HG02870 (cell line): Measurements from ENCODE around the gene SH3PXD2A.
"Not testable (repeated sequence)": the region's sequence is repeated elsewhere in the genome, so short reads cannot be mapped to it uniquely, and the experiment has no call there.

Experiments
- ATAC-seq: cut with Tn5 transposase; IDR thresholded peaks from one replicate; pipeline ENCODE4 v1.9.1; 2021; ENCODE audit warnings: mild to moderate bottlenecking, moderate library complexity; ENCODE audit not compliant: unreplicated experiment

SH3PXD2A gene

DNA sequence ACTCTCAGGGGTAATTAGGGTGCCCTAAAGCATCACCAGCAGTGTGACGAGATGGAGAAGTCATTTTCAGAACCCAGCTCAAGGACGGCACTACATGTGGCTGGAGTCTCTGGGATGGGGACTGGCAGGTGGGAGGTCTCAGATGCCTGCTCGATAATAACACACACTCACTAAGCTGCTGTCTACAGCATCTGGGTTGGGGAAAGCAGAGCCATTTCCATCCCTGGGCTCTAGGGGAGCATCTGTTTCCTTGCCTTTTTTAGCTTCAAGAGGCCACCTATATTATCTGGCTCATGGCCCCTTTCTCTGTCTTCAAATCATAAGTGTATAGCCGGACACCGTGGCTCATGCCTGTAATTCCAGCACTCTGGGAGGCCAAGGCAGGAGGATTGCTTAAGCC lies 79.6 kb downstream of the SH3PXD2A start:
- no peak for ATAC-seq

DNA sequence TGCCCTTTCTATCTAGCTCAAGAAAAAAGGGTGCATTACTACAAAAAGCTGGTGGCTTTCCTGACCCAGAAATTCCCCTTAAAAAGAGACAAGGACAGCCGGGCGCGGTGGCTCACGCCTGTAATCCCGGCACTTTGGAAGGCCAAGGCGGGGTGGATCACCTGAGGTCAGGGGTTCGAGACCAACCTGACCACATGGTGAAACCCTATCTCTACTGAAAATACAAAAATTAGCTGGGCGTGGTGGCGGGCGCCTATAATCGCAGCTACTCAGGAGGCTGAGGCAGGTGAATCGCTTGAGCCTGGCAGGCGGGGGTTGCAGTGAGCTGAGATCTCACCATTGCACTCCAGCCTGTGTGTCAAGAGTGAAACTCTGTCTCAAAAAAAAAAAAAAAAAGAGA lies 82.5 kb downstream of the SH3PXD2A start:
- not testable (repeated sequence) for ATAC-seq

DNA sequence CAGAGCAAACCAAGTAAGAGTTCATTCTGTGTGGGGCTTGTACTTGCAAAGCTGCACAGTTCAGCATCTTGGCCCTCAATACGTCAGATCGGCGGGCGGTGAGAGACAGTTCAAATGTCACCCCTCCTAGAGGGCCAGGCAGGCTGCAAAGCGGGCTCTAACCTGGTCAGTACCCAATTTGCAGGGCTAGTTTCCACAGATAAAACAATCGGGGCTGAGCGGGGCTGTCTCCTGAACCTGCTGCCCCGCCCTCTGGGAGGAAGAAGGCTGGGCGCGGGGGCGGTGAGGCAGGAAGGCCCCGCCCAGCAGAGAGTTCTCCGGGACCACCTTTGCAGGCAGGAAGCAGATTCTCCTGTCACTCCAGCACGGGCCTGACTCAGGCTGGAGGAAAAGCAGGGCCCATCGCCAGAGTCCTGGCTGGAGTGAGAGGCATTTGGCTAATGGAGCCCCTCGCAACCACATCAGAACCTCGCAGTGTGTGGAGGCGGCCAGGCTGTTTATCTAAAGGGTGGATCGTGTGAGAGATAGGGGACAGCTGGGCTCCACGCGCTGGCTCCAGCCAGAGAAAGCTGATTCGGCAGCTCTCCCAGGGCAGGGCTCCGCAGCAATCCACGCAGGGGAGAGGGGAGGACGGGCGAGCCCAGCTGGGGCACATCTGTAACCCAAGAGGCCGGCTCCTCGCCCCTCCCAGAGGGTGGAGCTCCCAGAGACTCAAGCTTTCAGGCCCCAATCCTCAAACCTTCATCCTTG lies 83.1 kb downstream of the SH3PXD2A start:
- ATAC-seq = peak; percentile 66

DNA sequence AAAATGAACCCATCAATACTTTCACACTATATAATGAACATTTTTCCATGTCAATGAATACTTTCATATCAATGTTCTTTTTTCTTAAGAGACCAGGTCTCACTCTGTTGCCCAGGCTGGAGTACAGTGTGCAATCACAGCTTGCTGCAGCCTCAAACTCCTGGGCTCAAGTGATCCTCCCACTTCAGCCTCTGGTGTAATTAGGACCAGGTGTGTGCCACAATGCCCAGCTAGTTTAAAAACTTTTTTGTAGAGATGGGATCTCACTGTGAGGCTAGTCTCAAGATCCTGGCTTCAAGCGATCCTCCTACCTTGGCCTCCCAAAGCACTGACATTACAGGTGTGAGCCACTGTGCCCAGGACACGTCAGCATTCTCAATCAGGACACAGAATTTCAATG lies 85.2 kb downstream of the SH3PXD2A start:
- ATAC-seq = no peak

DNA sequence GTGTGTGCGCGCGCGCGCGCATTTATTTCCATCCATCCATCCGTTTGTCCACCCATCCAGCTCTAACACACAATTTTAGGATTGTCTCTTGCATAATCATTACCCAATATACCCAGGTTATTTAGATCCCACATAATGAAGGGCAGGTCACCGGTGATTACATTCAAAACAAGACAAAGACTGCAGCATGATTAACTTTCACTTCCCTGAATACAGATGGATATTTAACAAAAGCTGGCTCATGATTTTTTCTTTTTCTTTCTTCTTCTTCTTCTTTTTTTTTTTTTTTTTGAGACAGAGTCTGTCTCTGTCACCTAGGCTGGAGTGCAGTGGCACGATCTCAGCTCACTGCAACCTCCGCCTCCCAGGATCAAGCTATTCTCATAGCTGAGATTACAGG lies 86.2 kb downstream of the SH3PXD2A start:
- no peak for ATAC-seq

DNA sequence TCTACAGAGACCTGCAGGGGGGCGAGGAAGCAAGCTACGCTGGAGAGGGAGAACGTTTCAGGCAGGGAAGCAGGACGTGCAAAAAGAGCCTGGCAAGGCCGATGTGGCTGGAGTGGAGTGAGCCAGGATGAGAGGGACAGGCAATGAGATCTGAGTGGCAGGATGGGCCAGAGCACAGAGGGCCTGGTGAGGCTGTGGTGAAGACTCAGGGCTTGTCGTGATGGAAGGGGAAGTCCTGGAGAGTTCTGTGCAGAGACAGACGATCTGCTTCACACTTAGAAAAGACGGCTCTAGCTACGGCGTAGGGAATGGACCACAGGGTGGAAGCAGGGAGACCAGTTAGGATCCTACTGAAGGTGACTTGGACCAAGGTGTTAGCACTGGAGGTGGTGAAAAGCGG lies 87.0 kb downstream of the SH3PXD2A start:
- ATAC-seq = no peak

DNA sequence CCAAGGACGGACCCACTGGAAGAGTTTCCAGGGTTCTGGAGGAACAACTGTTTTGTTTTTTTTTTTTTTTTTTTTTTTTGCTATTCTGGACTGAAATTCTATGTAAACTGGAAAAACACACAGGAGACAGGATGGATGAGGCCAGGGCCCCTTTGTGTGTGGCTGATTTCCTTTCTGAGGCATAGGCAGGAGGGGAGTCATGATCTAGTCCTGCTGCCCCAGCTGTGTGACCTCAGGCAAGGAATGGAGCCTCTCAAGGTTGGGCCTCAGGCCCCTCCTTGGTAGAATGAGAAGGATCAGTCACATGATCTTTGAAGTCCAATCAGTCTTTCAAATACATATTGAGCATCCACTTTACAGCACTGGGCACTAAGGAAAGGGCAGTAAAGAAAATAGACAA lies 87.6 kb downstream of the SH3PXD2A start:
- no peak for ATAC-seq

DNA sequence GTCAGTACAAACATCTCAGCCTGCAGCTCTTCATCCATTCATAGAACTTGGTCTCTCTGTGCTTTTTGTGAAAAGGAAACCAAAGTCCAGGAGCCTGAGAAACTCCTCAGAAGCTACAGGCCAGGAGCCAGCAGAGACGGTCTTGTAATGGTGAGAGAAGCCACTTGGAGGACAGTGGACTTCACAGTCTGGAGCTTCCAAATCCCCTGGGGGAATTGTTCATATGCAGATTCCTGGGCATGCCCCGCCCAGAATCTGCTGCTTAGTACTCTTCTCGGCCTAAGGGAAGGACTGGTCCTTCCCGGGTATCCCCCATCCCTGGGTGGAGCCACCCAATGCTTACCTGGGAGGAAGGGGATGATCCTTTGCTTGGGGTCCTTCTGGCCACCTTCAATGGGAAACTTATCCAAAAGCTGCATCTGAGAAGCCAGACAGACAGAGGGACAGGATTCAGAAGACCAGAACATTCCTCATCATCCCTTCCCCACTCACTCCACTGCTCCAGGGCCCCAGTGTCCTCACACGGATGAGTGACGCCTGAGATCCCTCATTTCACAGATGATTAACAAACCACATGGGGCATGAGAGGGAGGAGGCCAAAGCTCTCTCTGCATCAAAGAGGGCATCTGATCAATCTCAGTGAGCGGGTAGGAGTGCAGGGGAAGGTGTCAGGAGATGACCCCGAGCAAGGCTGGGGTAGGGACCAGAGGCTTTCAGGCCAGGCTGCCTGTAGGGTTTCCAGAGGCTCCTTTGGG lies 88.4 kb downstream of the SH3PXD2A start:
- no peak for ATAC-seq

DNA sequence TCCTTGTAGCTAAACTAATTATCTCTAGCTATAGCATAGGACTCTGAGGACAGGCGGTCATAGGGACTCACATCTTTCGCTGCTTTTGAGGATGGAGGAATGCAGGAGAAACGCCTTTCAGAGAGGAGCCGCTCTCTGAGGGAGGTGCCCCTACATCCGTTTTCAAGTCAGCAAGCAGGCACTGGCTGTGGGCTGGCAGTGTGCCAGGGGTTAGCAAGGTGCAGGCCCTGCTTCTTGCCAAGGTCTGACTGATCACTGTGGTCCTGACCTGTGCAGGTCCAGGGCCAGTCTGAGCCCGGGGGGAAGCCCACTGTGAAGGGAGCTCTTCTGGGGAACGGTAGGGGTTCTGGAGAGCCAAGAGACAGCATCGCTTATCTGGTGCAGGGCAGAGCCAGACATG lies 89.4 kb downstream of the SH3PXD2A start:
- no peak for ATAC-seq

DNA sequence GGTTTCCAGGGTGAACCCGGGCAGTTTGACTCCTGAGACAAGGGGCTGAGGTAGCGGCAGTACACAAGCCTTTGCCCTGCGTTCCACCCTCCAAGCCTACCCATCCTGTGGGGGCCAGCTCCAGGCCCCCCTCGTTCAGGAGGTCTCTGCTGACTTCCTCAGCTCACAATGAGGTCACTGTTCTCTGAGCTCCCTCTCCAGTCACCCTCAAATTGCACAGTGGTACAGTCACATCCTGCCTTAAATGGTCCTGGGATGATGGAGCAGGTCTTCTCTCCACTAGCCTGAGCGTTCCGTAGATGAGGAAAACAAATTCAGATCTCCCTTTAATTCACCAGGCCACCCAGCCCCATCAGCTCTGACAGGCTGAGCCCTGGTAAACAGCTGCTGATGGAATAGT lies 90.2 kb downstream of the SH3PXD2A start:
- ATAC-seq = no peak

DNA sequence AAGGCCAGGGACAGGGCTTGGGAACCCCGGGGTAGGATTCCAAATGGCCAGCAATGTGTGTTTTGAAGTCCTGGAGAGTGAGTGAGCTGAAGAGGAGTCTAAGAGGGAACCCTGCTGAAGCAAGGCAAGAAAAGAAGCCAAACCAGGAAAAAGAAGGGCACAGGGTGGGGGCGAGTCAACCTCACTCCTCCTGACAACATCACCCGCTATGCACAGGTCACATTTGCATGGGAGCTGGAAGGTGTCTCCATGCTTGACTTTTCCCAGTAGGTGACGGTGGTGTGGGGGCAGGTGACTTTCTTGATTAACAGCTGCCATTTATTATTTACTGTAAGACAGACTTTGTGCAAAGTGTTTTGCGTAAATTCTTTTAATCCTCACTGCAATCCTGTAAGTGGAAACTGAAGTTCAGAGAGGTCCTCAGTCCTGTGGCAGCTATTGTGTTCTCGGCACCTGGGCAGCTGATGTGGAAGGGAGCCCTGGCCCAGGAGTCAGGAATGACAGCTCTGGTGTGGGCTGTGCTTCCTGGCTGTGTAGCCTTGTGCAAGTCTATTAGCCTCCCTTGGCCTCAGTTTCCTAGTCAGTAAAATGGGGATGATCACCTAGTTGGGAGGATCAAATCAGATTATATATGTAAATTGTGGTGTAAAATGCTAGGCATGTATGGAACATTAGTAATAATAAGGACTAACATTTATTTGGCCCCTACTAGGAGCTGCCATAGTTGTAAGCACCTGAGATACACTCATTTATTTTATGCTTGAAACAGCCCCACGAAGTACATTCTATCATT lies 90.9 kb downstream of the SH3PXD2A start:
- no peak for ATAC-seq

DNA sequence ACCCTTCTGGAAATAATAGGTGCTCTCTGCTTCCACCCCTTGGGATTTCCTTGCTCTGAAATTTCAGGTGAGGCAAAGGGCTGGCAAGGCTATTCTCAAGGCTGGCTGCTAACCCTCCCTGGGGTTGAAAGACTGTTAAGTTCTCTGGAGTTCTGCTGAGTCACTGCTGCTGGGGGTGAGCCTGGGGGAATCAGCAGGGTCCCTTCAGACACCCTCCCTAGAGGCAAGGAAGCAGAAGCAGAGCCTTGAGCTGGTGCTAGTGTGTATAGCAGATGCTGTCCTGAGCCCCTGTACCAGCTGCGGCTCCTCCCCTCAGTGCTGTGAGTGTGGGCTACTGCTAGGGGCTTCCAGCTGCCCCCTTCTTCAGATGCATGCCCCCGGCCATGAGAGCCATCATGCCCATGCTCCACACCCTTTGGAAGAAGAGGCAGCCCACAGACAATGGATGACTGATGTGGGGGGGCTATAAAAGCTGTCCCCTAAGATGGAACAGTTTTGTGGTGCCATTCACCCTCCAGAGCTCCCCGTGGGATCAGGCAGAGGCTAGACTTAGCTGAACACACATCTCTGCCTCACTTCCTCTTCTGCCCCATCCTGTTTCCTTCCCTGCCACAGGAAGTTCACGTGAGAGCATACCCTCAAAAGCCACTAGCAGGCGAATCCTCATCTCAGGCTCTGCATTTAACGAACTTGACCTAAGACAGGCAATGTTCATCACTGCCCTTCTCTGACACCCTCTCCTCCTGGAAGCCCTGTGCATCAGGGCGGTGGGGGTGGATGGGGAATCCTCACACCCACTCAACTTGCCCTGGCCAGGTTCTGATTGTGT lies 91.8 kb downstream of the SH3PXD2A start:
- ATAC-seq = no peak

DNA sequence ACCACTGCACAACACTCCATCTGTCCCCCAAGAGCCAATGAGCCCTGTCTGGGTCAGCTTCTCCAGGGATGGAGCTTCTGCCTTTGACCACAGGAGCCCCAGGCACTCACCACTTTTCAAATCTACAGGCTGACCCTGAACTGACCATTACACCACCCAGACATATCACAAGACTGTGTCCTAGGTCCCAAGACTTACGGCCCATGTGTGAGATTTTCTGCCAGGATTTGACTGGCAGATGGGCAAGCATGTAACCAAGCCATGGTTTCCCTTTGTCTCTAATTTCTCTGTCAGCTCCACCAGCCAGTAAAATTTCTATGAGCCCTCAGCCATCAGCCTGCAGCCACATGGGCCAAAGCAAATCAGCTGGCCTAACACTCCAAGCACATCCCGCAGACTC lies 92.5 kb downstream of the SH3PXD2A start:
- ATAC-seq = no peak

DNA sequence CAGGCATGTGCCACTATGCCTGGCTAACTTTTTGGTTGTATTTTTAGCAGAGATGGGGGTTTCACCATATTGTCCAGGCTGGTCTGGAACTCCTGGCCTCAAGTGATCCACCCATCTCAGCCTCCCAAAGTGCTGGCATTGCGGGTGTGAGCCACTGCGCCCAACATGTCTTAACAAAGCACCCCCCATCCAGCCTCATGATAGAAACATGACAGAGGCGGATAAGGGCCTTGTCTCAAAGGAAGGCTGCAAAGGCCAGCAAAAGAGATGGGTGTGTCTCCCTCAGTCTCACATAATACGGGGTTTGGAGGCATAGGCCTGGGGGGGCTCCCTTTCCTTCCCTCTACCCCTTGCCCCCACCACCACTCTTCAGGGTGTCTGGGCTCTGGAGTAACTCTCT lies 93.2 kb downstream of the SH3PXD2A start:
- ATAC-seq = no peak

DNA sequence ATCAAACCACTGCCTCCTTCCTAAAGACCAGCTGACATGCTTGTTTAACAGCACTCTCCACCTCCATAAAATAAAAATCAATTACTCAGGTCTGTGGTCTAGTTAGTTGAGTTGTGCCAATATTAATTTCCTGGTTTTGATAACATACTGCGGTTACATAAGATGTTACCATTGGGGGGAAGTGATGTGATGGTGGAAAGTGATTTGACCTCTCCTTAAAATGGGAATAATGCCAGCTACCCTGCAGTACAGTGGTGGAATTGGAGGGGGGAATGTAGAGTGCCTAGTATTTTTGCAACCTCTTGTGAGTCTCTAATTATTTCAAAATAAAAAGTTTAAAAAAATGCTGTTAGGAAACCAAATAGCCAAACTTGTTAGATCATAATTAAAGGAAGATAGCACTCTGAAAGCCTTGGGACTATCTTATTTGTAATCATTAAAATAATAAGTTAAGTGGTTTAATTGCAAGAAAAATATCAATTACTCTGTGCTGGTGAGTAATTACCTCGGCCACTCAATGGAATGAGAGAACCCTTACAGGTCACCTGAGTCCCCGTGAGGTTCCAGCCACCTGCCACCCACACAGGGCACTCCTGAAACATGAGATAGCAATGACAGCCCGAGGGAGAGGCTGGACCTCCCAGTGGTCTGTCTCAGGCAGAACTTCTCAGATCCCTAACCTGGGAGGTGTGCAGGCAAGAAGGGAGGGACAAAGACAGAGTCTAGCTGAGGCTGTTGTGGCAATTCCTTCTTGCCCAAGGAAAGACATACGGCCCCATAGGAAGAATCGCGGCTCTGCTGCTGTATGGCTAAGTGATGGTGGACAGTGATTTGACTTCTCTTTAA lies 94.1 kb downstream of the SH3PXD2A start:
- no peak for ATAC-seq

DNA sequence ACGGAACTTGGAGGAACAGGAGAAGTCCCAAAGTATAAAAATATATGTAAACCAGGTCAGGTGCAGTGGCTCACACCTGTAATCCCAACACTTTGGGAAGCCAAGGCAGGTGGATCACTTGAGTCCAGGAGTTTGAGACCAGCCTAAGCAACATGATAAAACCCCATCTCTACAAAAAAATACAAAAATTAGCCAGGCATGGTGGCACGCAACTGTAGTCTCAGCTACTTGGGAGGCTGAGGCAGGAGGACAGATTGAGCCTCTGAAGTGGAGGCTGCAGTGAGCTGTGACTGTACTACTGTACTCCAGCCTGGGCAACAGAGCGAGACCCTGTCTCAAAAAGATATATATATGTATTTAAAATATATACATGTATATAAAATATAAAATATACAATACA lies 95.1 kb downstream of the SH3PXD2A start:
- ATAC-seq = not testable (repeated sequence)

DNA sequence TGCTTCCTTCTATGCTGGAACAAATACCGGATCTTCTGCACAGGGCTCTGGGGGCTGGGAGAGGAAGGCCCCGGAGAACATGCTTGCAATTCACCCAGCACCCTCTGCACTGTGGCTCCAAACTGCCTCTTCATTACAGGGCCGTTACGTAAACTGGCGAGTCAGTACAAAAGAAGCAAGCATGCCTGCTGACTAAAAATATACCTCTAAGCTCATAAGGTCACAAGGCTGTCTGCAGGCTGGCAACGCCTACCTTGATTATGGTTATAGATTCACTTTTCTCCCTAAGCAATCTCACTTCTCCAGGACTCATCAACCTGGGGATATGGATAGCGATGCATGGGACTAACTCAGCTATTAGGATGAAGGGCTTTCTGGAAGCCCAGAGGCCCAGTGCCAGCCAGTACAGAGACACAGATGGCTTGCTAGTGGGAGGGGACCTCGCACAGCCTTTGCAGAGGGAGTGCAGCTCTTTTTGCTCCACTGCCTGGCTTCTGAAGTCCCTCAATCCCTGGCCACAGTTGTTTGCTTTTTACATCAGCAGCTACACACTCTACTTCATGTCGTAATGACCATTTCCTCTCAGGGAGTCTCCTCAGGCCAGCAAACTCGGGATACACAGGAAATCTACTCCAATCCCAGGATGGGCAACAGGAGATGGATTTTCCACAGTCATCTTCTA lies 96.1 kb downstream of the SH3PXD2A start:
- ATAC-seq = no peak

DNA sequence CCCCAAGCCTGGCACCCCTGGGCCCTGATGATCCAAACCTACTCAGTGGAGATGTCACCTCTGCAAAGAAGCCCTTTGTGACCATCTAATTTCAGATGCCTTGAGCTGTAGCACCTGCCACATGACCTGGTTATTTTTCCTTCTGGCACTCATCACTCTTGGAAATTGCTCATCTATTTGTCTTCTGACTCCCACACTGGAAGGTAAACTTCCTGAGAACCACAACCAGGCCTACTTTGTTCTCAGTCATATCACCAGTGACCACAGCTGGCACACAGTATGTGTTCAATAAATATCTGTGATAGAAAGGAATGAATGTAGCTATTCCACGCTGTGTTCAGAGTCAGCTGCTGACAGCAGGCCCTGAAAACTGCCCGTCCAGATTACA lies 97.1 kb downstream of the SH3PXD2A start:
- no peak for ATAC-seq

DNA sequence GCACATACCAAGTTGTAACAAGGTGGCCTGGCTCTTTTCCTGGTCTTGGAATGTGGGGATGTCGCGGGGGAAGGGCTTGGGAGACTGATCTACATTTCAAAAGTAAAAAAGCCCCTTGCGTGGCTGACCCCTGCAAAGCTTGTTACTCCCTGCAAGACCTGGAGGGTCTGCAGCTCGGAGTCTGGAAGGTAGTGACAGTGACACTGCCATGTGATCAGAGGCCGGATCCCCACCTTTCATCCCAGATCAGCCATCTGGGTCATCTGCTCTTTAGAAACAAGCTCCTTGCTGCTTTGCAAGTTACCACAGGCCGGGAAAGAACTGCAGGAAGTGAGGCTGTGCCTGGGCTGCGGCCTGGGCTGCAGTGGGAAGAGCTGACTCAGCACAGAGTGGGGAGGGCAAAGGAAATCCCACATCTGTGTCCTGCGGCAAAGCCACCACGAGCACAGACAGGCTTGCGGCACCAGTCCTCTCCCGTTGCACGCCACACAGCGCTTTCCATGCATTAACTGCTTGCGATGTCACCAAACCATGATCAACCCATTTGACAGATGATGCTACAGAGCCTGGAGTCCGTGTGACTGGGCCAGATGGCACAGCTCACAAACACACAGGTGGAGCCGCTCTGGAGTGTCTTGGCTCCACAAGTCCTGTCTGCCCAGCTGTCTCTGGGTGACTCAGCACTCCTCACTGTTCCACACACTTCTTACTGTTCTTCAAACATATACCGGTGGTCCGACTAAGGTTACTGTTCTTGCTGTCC lies 97.7 kb downstream of the SH3PXD2A start:
- ATAC-seq = no peak
